GM12878 (cell line): Measurements from ENCODE around the gene SPRYD3. TPM values are rescaled to one million over a fixed set of nuclear protein-coding genes. Genes with fewer than 3 reads are reported as not detected.

Experiments
- ATAC-seq: fragments of 200-7000 bp; cut with Tn5 transposase; 3 replicates; pipeline ENCODE4 v1.9.1; 2020; ENCODE audit warnings: mild to moderate bottlenecking, moderate library complexity
- BruUV-seq: library from RNA; stranded (reverse); fragments of 400-500 nt; replicated peaks from 2 replicates; lab custom pipeline; 2021; lab: Mats Ljungman, UMichigan
- CTCF ChIA-PET: fragments of 300-600 bp; sonication (Branson Sonifier 250); formaldehyde crosslinking; extraction: SDS; loops from one replicate; lab custom pipeline; 2021; ENCODE audit warnings: inconsistent platforms; lab: Yijun Ruan, JAX
- POLR2A ChIA-PET: fragments of 350-600 bp; formaldehyde crosslinking; extraction: SDS; loops from one replicate; lab custom pipeline; 2021; ENCODE audit warnings: inconsistent platforms; lab: Charles Lee
- RAD21 ChIA-PET: fragments of 300-600 bp; sonication (Branson Sonifier 250); formaldehyde crosslinking; loops from one replicate; lab custom pipeline; 2023; ENCODE audit warnings: antibody characterized with exemption; ENCODE audit not compliant: unreplicated experiment; lab: Charles Lee
- SMC1A ChIA-PET: fragments of 300-600 bp; sonication (Branson Sonifier 250); formaldehyde crosslinking; loops from one replicate; lab custom pipeline; 2023; ENCODE audit not compliant: unreplicated experiment, uncharacterized antibody; lab: Charles Lee
- DNase-seq: peaks from one replicate; pipeline ENCODE4 v3.0.0-alpha.2; 2011; ENCODE audit warnings: low read depth, low spot score
- FAIRE-seq: peaks from 3 replicates; lab custom pipeline; 2011; peaks lifted over from hg19 to GRCh38; lab: Jason Lieb, UNC
- H2AFZ ChIP-seq: 2 replicates; pipeline ENCODE4 v1.6.0; 2011; ENCODE audit warnings: low read depth, low read length, control low read depth; ENCODE audit not compliant: control insufficient read depth
- H3K27ac ChIP-seq: 2 replicates; pipeline ENCODE4 v1.5.1; 2011; ENCODE audit warnings: control low read depth; ENCODE audit not compliant: control insufficient read depth, insufficient read depth
- H3K27me3 ChIP-seq, 2 experiments: replicated peaks in 1 of 2; 2 replicates each; pipeline versions ENCODE4 v1.6.0 to v1.6.1; 2011; ENCODE audit warnings: low read length in 1 of 2; ENCODE audit not compliant: control insufficient read depth in 2 of 2, insufficient read depth in 2 of 2
- H3K36me3 ChIP-seq, 2 experiments: 2 replicates each; pipeline ENCODE4 v1.5.1; 2011; ENCODE audit warnings: low read length in 1 of 2; ENCODE audit not compliant: control insufficient read depth in 2 of 2, insufficient read depth in 2 of 2
- H3K4me1 ChIP-seq: 2 replicates; pipeline ENCODE4 v1.6.1; 2011; ENCODE audit warnings: mild to moderate bottlenecking, low read length, moderate library complexity, mixed read lengths; ENCODE audit not compliant: control insufficient read depth, insufficient read depth
- H3K4me2 ChIP-seq: 2 replicates; pipeline ENCODE4 v1.6.0; 2011; ENCODE audit warnings: control low read depth; ENCODE audit not compliant: control insufficient read depth, insufficient read depth
- H3K4me3 ChIP-seq: fragments of 200-600 bp; sonication (generic); 2 replicates; pipeline ENCODE4 v1.5.1; 2016
- H3K79me2 ChIP-seq: 2 replicates; pipeline ENCODE4 v1.6.0; 2011; ENCODE audit warnings: low read length; ENCODE audit not compliant: control insufficient read depth, insufficient read depth
- H3K9ac ChIP-seq: 2 replicates; pipeline ENCODE4 v1.8.0; 2011; ENCODE audit warnings: low read length, control low read depth, mixed read lengths; ENCODE audit not compliant: control insufficient read depth, insufficient read depth
- H3K9me3 ChIP-seq: replicated peaks from 3 replicates; pipeline ENCODE4 v1.5.1; 2011; ENCODE audit warnings: mild to moderate bottlenecking, low read length; ENCODE audit not compliant: control insufficient read depth, insufficient read depth
- H4K20me1 ChIP-seq: 2 replicates; pipeline ENCODE4 v1.6.0; 2011; ENCODE audit not compliant: control insufficient read depth, insufficient read depth
- CTCF ChIP-seq, 3 experiments: IDR thresholded peaks in 2 of 3; conservative IDR thresholded peaks in 1 of 3; 2 replicates each; pipeline ENCODE4 v1.5.1; 2011; ENCODE audit warnings: low read depth in 3 of 3, low read length in 3 of 3, mild to moderate bottlenecking in 3 of 3, control low read depth in 2 of 3, moderate library complexity in 2 of 3, inconsistent platforms in 1 of 3, mixed read lengths in 1 of 3; ENCODE audit not compliant: control insufficient read depth in 2 of 3, insufficient read depth in 1 of 3; ENCODE audit errors: extremely low read depth in 1 of 3
- E2F8 ChIP-seq: fragments of 450-650 bp; IDR thresholded peaks from 2 replicates; pipeline ENCODE4 v1.6.1; 2018; ENCODE audit warnings: mild to moderate bottlenecking, low read depth, moderate library complexity; ENCODE audit not compliant: partially characterized antibody
- ZBTB11 ChIP-seq: fragments of 450-650 bp; formaldehyde crosslinking; IDR thresholded peaks from 2 replicates; pipeline ENCODE4 v1.5.0; 2022; ENCODE audit warnings: mild to moderate bottlenecking, missing genetic modification characterization
- WGBS: methylation state at CpG from one replicate; pipeline ENCODE4 v1.1.6; 2016; ENCODE audit warnings: low lambda C conversion rate; ENCODE audit not compliant: insufficient replicate concordance, insufficient coverage; ENCODE audit errors: missing lambda C conversion rate; 5-methylcytosine and 5-hydroxymethylcytosine counted together
- in situ Hi-C: fragments of 300-500 bp; cut with MboI; formaldehyde crosslinking; loops from 9 replicates; pipeline ENCODE4 v1.14.3; 2018; ENCODE audit warnings: mixed read lengths
- intact Hi-C: fragments of 100-400 bp; cut with micrococcal nuclease; formaldehyde crosslinking; loops from one replicate; pipeline ENCODE4 v1.14.2; 2022; ENCODE audit not compliant: unreplicated experiment
- polyA plus RNA-seq, 11 experiments: library from polyadenylated mRNA; depleted of rRNA in 4 of 11; unstranded in 6 of 11; stranded (reverse) in 5 of 11; fragments of >200 nt; fragmentation: Nextera tagmentation in 4 of 11; fragmentation: Illumina TruSeq in 1 of 11; extraction: Ambion mirVana in 4 of 11; extraction: Trizol in 1 of 11; gene quantifications; 1 replicate in 1 of 11; 2 replicates in 10 of 11; pipeline versions ENCODE4 v1.2.1 to v1.2.3, GENCODE V29; 2011 to 2016; ENCODE audit warnings: inconsistent platforms in 2 of 11, missing spikeins in 2 of 11, low read depth in 1 of 11
- total RNA-seq, 4 experiments: library from RNA; depleted of rRNA in 3 of 4; stranded (reverse); fragments of >200 nt in 3 of 4; fragmentation: Illumina TruSeq in 1 of 4; extraction: Trizol in 1 of 4; gene quantifications; 2 replicates each; pipeline versions ENCODE4 v1.2.1 to v1.2.3, GENCODE V29; 2013 to 2021

Gene SPRYD3
- total and polyA plus RNA-seq, 10 of the 15 experiments (the other 5 are each of a cell fraction or from before 2014, with no cell fraction given), result 2.3 to 26.4 (median 20.2) TPM

- no peaks in the 10 kb centered on the region for H3K9me3 ChIP-seq
- H3K27me3 ChIP-seq, result no peaks in the 10 kb centered on the region
- no peaks in the 10 kb centered on the region for H4K20me1 ChIP-seq
- RAD21 ChIA-PET, result interaction anchor here (0.8 kb wide), 1 partner anchor 173 kb away, joined by 3 read pairs; no protein-coding TSS in a partner anchor
- intact Hi-C loops (no loop called here), in situ Hi-C loops (loop anchor here (10.0 kb wide), 1 partner anchor 450 kb away; no protein-coding TSS in a partner anchor)
- no peak overlapping the region for H3K27ac ChIP-seq
- POLR2A ChIA-PET, result interaction anchor here (0.5 to 1.4 kb wide), 3 partner anchors 13 to 48 kb away, joined by 3 read pairs; partner anchors contain the start of gene EIF4B
- H3K4me3 ChIP-seq, result no peak overlapping the region
- ATAC-seq (no peak), DNase-seq (no peak), FAIRE-seq (no peak)
- H2AFZ ChIP-seq, result no peak overlapping the region
- WGBS, result 82% methylated on average over 3 of the region's 3 CpGs
- H3K79me2 ChIP-seq, result no peaks in the 10 kb centered on the region; the same call in 1 of the 2 replicates
- no TSS peak for BruUV-seq
- SMC1A ChIA-PET, result interaction anchor here (0.6 kb wide), 2 partner anchors 18 to 144 kb away, joined by 3 read pairs; no protein-coding TSS in a partner anchor
- H3K4me2 ChIP-seq, result no peak overlapping the region
- H3K36me3 ChIP-seq, result peaks cover 13 to 52% of the 10 kb centered on the region in 2 experiments
- H3K4me1 ChIP-seq, result no peaks in the 10 kb centered on the region
- no peak for TF ChIP-seq E2F8
- TF ChIP-seq ZBTB11 (CRISPR knock-in tag), result no peak
- 0 out of 6 replicates have a peak, but pooled peaks of 1 of the 3 experiments have one; percentile 2 for TF ChIP-seq CTCF (IDR thresholded peaks at IDR 0.05 in 2 of 3, conservative IDR thresholded peaks at IDR 0.05 in 1 of 3; ENCODE audit: control insufficient read depth in 2 of 3, extremely low read depth in 1 of 3, insufficient read depth in 1 of 3, low read depth in 3 of 3, low read length in 3 of 3)
- no peak overlapping the region for H3K9ac ChIP-seq
- CTCF ChIA-PET, result interaction anchor here (1.1 to 1.6 kb wide), 2 partner anchors 10 to 21 kb away, joined by 3 to 4 read pairs; no protein-coding TSS in a partner anchor
Measured at GRCh38 chr12:53025250-53025649, 53.9 kb downstream of the SPRYD3 start.
